ENCODE measurements around the gene NAA25.

GRCh38 chr12:112022241-112023016 lies 86.2 kb downstream of the NAA25 start:
- TF ChIP-seq, protein P1, sequence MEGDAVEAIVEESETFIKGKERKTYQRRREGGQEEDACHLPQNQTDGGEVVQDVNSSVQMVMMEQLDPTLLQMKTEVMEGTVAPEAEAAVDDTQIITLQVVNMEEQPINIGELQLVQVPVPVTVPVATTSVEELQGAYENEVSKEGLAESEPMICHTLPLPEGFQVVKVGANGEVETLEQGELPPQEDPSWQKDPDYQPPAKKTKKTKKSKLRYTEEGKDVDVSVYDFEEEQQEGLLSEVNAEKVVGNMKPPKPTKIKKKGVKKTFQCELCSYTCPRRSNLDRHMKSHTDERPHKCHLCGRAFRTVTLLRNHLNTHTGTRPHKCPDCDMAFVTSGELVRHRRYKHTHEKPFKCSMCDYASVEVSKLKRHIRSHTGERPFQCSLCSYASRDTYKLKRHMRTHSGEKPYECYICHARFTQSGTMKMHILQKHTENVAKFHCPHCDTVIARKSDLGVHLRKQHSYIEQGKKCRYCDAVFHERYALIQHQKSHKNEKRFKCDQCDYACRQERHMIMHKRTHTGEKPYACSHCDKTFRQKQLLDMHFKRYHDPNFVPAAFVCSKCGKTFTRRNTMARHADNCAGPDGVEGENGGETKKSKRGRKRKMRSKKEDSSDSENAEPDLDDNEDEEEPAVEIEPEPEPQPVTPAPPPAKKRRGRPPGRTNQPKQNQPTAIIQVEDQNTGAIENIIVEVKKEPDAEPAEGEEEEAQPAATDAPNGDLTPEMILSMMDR (IDR thresholded peaks at IDR 0.05) = no peak
- no peak for TF ChIP-seq POLR2A (IDR thresholded peaks at IDR 0.05)
